GM18907 (cell line): Measurements from ENCODE around the gene PPP1R37.

ENCODE experiments used
- ATAC-seq: cut with Tn5 transposase; IDR thresholded peaks from one replicate; pipeline ENCODE4 v1.9.1; 2021; ENCODE audit warnings: mild to moderate bottlenecking, moderate library complexity; ENCODE audit not compliant: unreplicated experiment

The PPP1R37 gene

DNA sequence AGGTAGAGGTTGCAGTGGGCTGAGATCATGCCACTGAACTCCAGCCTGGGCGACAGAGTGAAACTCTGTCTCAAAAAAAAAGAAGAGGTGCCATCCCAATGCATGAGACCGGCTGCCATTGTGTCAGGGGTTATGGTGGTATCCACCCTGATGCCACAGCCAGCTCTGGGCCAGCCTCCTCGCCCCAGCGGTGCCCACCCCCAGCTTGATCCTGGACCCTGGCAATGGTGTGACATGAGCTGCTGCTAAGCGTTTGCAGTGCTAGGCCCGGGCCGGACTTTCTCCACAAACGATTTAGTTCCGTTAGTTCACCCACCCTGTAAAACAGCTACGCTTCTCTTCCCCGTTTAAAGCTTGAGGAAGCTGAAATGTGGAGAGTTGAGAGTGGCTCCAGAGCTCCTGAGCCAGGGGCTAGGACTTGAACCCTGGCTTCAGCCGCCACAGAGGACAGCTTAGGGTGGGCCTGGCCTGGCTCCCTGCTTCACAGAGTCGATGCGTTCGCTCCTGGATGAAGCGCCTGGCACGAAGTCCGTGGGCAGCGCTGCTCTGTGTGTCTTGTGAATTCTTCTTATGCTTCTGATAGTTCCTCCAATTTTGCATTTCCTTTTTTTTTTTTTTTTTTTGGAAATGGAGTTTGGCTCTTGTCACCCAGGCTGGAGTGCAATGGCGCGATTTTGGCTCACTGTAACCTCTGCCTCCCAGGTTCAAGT lies 42.4 kb downstream of the PPP1R37 start:
- no peak for ATAC-seq

DNA sequence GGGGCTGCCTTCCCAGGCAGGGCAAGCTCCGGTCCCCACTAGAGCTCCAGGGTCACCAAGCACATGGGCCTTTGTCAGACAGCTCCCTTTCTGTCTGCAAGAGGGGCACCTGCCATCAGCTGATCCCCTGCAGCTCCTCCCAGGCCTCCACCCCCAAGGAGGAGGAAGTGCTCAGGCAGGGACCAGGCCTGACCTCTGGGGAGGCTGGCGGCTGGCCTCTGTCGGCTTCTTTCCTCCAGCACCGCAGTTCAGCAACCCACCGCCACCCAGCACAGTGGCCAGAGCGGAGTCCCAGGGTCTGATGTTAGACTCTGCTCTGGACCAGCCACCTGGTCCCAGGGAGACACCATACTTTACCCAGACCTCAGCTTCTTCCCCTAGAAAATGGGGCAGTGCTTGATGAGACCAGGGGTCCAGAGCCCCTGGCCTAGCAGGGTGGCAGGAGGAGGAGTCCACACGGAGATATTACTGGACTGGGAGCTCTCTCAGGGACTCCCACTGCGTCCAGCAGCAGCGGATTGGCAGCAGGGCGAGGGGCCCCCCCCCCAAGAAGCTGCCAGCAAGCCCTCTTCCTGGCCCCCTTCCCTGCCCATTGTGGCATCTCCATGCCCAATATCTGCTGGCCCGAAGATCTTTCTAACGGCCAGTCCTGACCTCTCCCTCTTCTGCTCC lies 43.7 kb downstream of the PPP1R37 start:
- peak; percentile 22 for ATAC-seq

GRCh38 chr19:45137179-45137761 lies 44.3 kb downstream of the PPP1R37 start:
- ATAC-seq, result peak; percentile 63

GRCh38 chr19:45138303-45138751 lies 45.3 kb downstream of the PPP1R37 start:
- no peak for ATAC-seq

GRCh38 chr19:45139286-45140143 lies 46.5 kb downstream of the PPP1R37 start:
- ATAC-seq, result no peak

DNA sequence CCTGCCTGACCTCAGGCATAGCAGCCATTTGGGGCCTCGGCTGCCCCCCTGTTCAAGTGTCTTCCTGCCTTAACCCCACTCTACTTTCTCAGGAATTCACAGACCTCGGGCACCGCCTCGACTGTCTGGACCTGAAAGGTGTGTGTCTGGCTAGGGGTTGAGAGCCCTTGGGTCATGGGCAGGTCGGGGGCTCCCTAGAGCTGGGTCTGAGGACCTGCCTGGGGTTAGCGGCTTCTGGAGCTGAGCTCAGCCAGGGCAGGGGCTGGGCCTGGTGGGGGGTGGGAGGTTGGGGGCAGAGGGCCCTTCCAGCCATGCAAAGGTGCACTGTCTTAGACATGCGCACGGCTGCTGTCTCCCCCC lies 47.1 kb downstream of the PPP1R37 start:
- ATAC-seq, result no peak

DNA sequence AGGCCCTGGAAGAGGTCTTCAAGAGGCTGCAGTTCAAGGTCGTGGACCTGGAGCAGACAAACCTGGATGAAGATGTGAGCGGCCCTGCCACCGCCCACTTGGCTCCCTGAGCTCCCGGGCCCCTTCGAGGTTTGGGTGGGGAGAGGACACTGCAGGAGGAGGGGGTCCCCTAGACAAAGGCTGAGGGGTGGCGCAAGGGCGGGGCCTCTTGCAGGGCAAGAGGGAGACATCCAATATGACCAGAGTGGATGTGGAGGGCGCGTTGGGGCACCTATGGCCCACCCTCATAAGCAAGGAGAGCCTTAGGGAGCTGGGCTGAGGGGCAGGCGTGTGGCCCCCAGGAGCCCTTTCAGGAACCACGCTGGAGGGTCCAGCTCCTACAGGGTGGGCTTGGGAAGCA lies 47.6 kb downstream of the PPP1R37 start:
- no peak for ATAC-seq

DNA sequence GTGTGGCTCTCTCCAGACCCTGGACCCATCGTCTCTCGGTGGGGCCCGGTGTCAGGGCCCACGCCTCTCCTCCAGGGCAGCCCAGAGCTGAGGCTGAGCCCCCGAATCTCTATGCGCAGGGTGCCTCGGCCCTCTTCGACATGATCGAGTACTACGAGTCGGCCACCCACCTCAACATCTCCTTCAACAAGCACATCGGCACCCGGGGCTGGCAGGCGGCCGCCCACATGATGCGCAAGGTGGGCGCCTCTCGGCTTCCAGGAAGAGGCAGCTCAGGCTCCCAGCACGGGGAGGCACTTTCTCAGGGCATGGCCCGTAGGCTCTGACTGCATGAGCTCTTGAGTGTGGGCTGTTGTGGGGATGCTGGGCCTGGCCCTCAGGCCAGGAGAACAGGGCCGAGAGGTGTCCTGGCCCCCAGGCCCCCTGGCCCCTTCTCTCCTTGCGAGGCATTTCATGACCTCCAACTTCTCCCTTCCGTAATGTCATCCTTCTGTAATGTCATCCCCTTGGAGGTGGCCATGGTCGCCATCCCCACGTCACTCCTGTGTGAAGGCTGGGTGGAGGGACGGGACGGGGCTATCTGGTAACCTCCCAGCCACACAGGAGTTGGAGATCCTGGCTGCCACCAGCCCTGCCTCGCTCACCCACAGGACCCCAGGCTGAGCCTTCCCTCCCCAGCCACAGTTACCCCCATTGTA lies 48.4 kb downstream of the PPP1R37 start:
- ATAC-seq, result no peak

- no peak for ATAC-seq
Observed at GRCh38 chr19:45142016-45142725, 49.2 kb downstream of the PPP1R37 start.

DNA sequence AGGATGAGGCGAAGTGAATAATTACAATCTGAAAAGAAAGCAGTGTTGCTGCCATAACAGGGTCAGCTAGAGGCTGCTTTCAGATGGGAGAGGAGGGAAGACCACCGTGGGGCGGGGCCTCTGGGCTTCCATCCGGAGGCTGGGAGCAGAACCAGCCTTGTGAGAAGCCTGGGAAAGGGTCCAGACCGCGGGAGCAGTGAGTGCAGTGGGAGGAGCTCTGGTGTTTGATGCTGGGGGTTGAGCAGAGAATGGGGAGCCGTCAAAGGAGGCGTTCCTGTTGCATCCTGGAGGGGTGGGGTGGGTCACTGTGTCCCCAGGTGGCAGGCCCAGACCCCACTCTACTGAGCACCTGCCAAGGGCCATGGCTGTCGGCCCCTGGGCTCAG lies 49.7 kb downstream of the PPP1R37 start:
- ATAC-seq, result no peak

DNA sequence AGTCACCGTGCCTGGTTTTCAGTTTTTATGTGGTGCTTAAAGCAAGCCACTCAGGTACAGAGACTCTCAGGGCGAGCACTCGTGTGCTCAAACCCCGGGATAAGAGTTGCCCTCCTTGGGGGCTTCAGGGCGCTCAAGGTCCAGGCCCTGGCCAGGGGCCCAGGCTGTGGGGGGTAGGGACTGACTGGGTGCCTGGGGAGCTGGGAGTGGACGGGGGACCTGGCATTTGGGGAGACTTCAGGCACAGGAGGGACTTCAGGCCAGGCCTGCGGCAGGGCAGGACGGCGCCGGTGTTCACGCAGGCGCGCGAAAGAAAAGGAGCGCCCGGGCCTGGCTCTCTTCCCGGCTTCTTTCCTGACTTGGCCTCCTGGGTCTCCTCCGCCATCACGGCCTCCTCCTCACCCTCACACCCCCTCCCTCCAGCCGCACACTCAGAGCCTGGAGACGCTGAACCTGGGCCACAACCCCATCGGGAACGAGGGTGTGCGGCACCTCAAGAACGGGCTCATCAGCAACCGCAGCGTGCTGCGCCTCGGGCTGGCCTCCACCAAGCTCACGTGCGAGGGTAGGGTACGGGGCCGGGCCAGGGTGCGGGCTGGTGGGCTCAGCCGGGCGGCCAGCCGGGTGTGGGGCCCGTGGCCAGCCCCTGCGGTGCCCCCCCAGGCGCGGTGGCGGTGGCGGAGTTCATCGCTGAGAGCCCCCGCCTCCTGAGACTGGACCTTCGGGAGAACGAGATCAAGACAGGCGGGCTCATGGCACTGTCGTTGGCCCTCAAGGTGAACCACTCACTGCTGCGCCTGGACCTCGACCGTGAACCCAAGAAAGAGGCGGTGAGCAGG lies 51.7 kb downstream of the PPP1R37 start:
- no peak for ATAC-seq

GRCh38 chr19:45145270-45146189 lies 52.6 kb downstream of the PPP1R37 start:
- ATAC-seq, result no peak

DNA sequence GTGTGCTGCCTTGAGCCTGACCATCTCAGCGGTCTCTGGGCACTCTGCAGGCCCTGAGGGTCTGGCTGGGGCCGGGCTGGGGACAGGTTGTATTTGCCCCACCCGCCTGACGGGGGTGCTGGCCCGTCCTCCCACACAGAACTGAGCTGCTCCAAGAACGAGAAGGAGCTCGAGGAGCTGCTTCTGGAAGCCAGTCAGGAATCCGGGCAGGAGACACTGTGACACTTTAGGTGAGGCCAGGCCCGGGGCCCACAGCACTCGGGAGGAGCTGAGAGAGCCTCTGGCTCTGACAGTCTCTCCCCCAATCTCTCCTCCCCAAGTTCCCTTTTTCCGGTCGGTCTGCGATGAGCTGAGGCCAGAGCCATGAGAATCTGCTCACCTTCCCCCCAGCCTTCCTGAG lies 53.3 kb downstream of the PPP1R37 start:
- no peak for ATAC-seq

DNA sequence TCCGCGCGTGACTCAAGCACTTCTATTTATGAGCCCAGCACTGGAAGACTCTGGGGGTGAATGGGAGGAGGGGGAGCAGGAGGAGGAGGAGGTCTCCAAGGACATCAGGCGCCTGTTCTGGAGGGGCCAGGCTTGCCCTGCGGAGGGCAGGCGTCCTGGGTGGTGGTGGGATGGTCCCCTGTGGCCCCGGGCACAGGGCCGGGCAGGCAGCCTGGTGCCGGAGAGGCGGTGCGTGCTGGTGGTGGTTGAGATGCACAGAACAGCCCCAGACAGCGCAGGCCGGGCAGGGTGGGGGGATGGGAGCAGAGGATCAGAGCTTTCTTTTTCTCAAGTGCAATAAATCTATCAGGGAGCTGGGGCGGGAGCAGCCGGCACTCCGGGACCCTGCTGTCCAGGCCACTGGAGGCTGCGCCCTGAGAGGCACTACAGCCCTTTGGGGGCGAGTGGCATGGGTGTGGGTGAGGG lies 53.8 kb downstream of the PPP1R37 start:
- no peak for ATAC-seq

DNA sequence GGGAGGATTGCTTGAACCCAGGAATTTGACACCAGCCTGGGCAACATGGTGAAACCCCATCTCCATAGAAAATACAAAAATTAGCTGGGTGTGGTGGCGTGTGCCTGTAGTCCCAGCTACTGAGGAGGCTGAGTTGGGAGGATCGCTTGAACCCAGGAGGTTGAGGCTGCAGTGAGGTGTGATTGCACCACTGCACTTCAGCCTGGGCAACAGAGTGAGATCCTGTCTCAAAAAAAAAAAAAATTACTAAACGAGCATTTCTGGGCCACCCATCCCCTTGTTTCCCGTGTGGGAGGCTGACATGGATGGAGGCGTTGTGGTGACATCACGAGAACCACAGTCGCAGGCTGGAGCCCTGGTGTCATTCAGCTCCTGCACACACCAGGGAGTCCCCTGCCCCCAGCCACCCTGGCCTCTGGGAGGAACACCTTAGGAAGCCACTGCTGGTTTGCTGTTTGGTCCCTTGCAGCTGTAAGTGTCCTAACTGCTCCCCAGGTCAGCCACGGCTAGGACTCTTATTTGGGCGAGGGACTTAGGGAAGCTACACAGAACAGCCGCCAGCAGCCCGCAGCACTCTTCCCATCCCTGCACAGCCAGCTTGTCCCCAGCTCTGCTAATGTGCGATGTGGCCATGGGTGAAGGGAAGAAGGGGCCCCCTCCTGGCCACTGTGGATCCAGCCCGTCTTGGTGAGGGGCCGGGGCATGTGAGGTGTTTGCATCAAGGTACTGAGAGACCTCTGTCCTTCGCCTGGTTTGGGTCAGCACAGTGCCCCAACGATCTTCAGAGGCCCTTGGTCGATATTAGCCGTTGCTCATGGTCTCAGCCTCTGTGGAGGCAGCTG lies 55.1 kb downstream of the PPP1R37 start:
- ATAC-seq, result no peak

- no peak for ATAC-seq
Observed at GRCh38 chr19:45149129-45149528, 56.1 kb downstream of the PPP1R37 start.

GRCh38 chr19:45150180-45150579 lies 57.2 kb downstream of the PPP1R37 start:
- ATAC-seq, result no peak
